ENCODE measurements around the gene TFAP2E. TPM values are rescaled to one million over a fixed set of nuclear protein-coding genes. Genes with fewer than 3 reads are reported as not detected.

TFAP2E gene
- total RNA-seq, 1 donor from 2014 or later, result 0.41 TPM

- peak overlapping the region; percentile 50 for H3K27ac Mint-ChIP-seq (ENCODE audit: unreplicated experiment)
- Histone ChIP-seq H4K20me1 (ENCODE audit: insufficient read depth, low read length) (peaks cover 35% of the 10 kb centered on the region), H2AFZ (ENCODE audit: low read depth, low read length) (no peak overlapping the region), H3K4me1 (ENCODE audit: insufficient read depth, low read length) (no peaks in the 10 kb centered on the region), H3K36me3 (ENCODE audit: insufficient read depth, low read length) (peaks cover 29% of the 10 kb centered on the region), H3K4me2 (ENCODE audit: low read length) (no peak overlapping the region), H3K27me3 (ENCODE audit: insufficient read depth, low read length) (no peaks in the 10 kb centered on the region), H3K4me3 (ENCODE audit: insufficient read depth, low read depth, low read length) (no peak overlapping the region), H3K9me3 (ENCODE audit: insufficient read depth, low read depth, low read length) (no peaks in the 10 kb centered on the region), H3K9ac (ENCODE audit: low read length) (no peak overlapping the region), H3K79me2 (ENCODE audit: insufficient read depth, low read length) (peaks cover 83% of the 10 kb centered on the region), H3K27ac (ENCODE audit: low read depth, low read length) (no peak overlapping the region)
- TF ChIP-seq EZH2 (IDR thresholded peaks at IDR 0.05; ENCODE audit: insufficient read depth, low read length), result no peak
- TF ChIP-seq CTCF (IDR thresholded peaks at IDR 0.05; ENCODE audit: insufficient read depth, low read depth, low read length), result no peak
- no peak overlapping the region for H3K4me3 Mint-ChIP-seq (ENCODE audit: unreplicated experiment)
- peaks cover 30% of the 10 kb centered on the region for H3K4me1 Mint-ChIP-seq (ENCODE audit: low read depth, unreplicated experiment)
- H3K9me3 Mint-ChIP-seq (ENCODE audit: unreplicated experiment), result no peaks in the 10 kb centered on the region
- H3K27me3 Mint-ChIP-seq (ENCODE audit: low read depth, unreplicated experiment), result no peaks in the 10 kb centered on the region
- FAIRE-seq, result no peak
- H3K36me3 Mint-ChIP-seq (ENCODE audit: low read depth, unreplicated experiment), result peaks cover 15% of the 10 kb centered on the region
- DNase-seq (ENCODE audit: low read depth), result peak; percentile 65
Measured at GRCh38 chr1:35631396-35631795, 58.3 kb downstream of the TFAP2E start.

- H3K4me1 Mint-ChIP-seq (ENCODE audit: low read depth, unreplicated experiment), result peaks cover 35% of the 10 kb centered on the region
- Histone ChIP-seq H3K27me3 (ENCODE audit: insufficient read depth, low read length) (no peaks in the 10 kb centered on the region), H3K27ac (ENCODE audit: low read depth, low read length) (peak overlapping the region; percentile 23), H3K79me2 (ENCODE audit: insufficient read depth, low read length) (peaks cover 86% of the 10 kb centered on the region), H3K4me1 (ENCODE audit: insufficient read depth, low read length) (peaks cover 7% of the 10 kb centered on the region), H3K9ac (ENCODE audit: low read length) (no peak overlapping the region), H3K4me2 (ENCODE audit: low read length) (no peak overlapping the region), H3K36me3 (ENCODE audit: insufficient read depth, low read length) (peaks cover 29% of the 10 kb centered on the region), H3K4me3 (ENCODE audit: insufficient read depth, low read depth, low read length) (no peak overlapping the region), H3K9me3 (ENCODE audit: insufficient read depth, low read depth, low read length) (no peaks in the 10 kb centered on the region), H2AFZ (ENCODE audit: low read depth, low read length) (no peak overlapping the region), H4K20me1 (ENCODE audit: insufficient read depth, low read length) (peaks cover 26% of the 10 kb centered on the region)
- peak overlapping the region; percentile 85 for H3K27ac Mint-ChIP-seq (ENCODE audit: unreplicated experiment)
- H3K36me3 Mint-ChIP-seq (ENCODE audit: low read depth, unreplicated experiment), result peaks cover 15% of the 10 kb centered on the region
- H3K4me3 Mint-ChIP-seq (ENCODE audit: unreplicated experiment), result no peak overlapping the region
- H3K9me3 Mint-ChIP-seq (ENCODE audit: unreplicated experiment), result no peaks in the 10 kb centered on the region
- no peak for TF ChIP-seq EZH2 (IDR thresholded peaks at IDR 0.05; ENCODE audit: insufficient read depth, low read length)
- TF ChIP-seq CTCF (IDR thresholded peaks at IDR 0.05; ENCODE audit: insufficient read depth, low read depth, low read length), result no peak
- no peaks in the 10 kb centered on the region for H3K27me3 Mint-ChIP-seq (ENCODE audit: low read depth, unreplicated experiment)
- FAIRE-seq (no peak), DNase-seq (ENCODE audit: low read depth) (peak; percentile 51)
Measured at GRCh38 chr1:35633547-35633946, 60.4 kb downstream of the TFAP2E start.

GRCh38 chr1:35637401-35637809 is 64.3 kb downstream of the TFAP2E start:
- H3K4me1 Mint-ChIP-seq (ENCODE audit: low read depth, unreplicated experiment), result peaks cover 25% of the 10 kb centered on the region
- H3K4me3 Mint-ChIP-seq (ENCODE audit: unreplicated experiment), result peak overlapping the region; percentile 81
- no peak for FAIRE-seq

More at GRCh38 chr1:35637401-35637809, 64.3 kb downstream of the TFAP2E start:
- peak; percentile 47 for DNase-seq (ENCODE audit: low read depth)
- H3K4me3 ChIP-seq (ENCODE audit: insufficient read depth, low read depth, low read length), result peak overlapping the region; percentile 50
- Mint-ChIP-seq H3K9me3 (ENCODE audit: unreplicated experiment) (peaks cover 3% of the 10 kb centered on the region), H3K27me3 (ENCODE audit: low read depth, unreplicated experiment) (no peaks in the 10 kb centered on the region), H3K27ac (ENCODE audit: unreplicated experiment) (peak overlapping the region; percentile 93), H3K36me3 (ENCODE audit: low read depth, unreplicated experiment) (peaks cover 6% of the 10 kb centered on the region)
- H3K4me2 ChIP-seq (ENCODE audit: low read length), result peak overlapping the region; percentile 84
- no peaks in the 10 kb centered on the region for H3K27me3 ChIP-seq (ENCODE audit: insufficient read depth, low read length)
- no peaks in the 10 kb centered on the region for H3K9me3 ChIP-seq (ENCODE audit: insufficient read depth, low read depth, low read length)
- TF ChIP-seq CTCF (IDR thresholded peaks at IDR 0.05; ENCODE audit: insufficient read depth, low read depth, low read length), result no peak
- TF ChIP-seq EZH2 (IDR thresholded peaks at IDR 0.05; ENCODE audit: insufficient read depth, low read length), result no peak
- H3K27ac ChIP-seq (ENCODE audit: low read depth, low read length), result peak overlapping the region; percentile 71
- peak overlapping the region; percentile 73 for H3K9ac ChIP-seq (ENCODE audit: low read length)
- H3K36me3 ChIP-seq (ENCODE audit: insufficient read depth, low read length), result peaks cover 14% of the 10 kb centered on the region
- H4K20me1 ChIP-seq (ENCODE audit: insufficient read depth, low read length), result peaks cover 14% of the 10 kb centered on the region
- H2AFZ ChIP-seq (ENCODE audit: low read depth, low read length), result no peak overlapping the region
- peaks cover 84% of the 10 kb centered on the region for H3K79me2 ChIP-seq (ENCODE audit: insufficient read depth, low read length)
- H3K4me1 ChIP-seq (ENCODE audit: insufficient read depth, low read length), result peaks cover 10% of the 10 kb centered on the region
